A549 treated with ZK216348 at 1 μM for 4 hours (cell line): ENCODE data around the gene LRFN4. TPM values are rescaled to one million over a fixed set of nuclear protein-coding genes. Genes with fewer than 3 reads are reported as not detected.

Experiments
- total RNA-seq: library from RNA; stranded (reverse); fragments of 200-300 nt; extraction: Qiagen RNA extraction; gene quantifications from 5 replicates; pipeline ENCODE4 v1.2.3, GENCODE V29; 2022; ENCODE audit warnings: low read depth

The LRFN4 gene
- 43.2 to 119 TPM (median 101 TPM) in 5 replicates for total RNA-seq

DNA sequence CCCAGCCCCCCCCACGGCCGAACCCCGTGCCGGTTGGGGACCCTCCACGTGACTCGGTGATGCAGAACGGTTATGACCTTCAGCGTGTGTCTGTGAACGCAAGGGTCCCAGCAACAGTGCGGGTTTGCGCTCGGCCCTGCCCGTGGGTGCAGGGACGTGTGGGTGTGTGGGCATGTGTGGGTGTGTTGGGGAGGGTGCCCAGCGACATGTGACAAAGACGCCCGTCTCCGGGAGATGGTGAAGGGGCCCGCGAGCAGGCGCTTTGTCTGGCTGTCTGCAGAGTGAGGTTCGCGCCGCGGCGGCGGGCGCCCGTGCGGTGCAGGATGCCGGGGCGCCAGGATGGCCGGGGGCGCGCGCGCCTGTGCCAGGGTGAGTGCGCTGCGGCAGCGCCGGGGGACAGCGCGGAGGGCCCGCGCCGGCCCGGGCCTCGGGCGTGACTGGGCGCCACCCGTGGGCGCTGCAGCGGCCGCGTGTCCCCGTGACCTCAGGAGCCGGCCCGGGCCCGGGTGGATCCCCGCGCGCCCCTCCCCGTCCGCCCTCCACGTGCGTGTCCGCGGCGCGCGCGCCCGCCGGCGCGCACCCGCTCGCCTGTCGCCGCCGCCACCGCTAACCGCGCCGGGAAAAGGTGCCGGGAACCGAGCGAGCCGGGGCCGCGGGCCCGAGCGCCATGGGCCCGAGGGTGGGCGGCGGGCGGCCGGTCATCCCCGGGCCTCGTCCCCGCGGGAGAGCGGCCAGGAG lies at the start of gene LRFN4:
TSS of gene LRFN4 (plus strand) at position 569 of the 738 bp plus-strand sequence. CDS start 681 bp downstream, outside the sequence.

DNA sequence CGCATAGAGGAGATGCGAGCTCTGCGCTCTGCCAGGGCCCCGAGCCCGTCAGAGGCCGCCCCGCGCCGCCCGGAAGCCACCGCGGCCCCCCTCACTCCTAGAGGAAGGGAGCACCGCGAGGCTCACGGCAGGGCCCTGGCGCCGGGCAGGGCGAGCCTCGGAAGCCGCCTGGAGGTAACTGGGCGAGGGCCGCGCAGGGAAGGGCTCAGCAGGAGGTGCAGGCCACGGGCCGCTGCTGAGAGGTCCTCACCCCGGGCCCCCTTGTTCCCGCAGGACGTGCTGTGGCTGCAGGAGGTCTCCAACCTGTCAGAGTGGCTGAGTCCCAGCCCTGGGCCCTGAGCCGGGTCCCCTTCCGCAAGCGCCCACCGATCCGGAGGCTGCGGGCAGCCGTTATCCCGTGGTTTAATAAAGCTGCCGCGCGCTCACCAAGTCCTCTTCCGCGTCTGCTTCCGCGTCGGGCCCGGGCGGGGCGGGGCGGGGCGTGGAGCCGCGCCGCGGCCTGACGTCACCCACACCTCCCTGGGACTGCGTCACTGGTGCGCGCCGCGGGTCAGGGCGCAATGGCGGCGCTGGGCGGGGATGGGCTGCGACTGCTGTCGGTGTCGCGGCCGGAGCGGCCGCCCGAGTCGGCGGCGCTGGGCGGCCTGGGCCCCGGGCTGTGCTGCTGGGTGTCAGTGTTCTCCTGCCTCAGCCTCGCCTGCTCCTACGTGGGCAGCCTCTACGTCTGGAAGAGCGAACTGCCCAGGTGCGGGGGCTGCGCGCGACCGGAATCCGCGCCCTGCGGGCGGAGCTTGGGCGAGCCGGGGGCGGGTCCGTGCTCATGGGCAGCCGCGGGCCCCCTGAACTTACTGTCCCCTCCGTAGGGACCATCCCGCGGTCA lies 13.7 kb upstream of the LRFN4 start, which contains the start of gene RCE1:
TSS of gene RCE1 (plus strand) at position 546 of the 880 bp plus-strand sequence. CDS start at position 561, 15 bp downstream.

Other genes with a start within 250 kb of the LRFN4 start
- gene RBM14, start 240.4 kb upstream of the LRFN4 start, total RNA-seq: 60.9 to 78.4 TPM (median 72.6 TPM) in 5 replicates
- gene RBM4, start 218.4 kb upstream of the LRFN4 start, total RNA-seq: 132 to 155 TPM (median 137 TPM) in 5 replicates
- 15.4 to 24.4 TPM (median 21.5 TPM) in 5 replicates for gene RBM4B, start 179.2 kb upstream of the LRFN4 start, total RNA-seq
- 9.3 to 14.5 TPM (median 10.5 TPM) in 5 replicates for gene SPTBN2, start 127.8 kb upstream of the LRFN4 start, total RNA-seq
- gene RCE1, start 13.6 kb upstream of the LRFN4 start, total RNA-seq: 32.2 to 54.1 TPM (median 51.3 TPM) in 5 replicates
- 18.8 to 44.8 TPM (median 36.0 TPM) in 5 replicates for gene PC, start 101.3 kb downstream of the LRFN4 start, total RNA-seq
- 34.6 to 89.6 TPM (median 68.0 TPM) in 5 replicates for gene C11orf86, start 118.2 kb downstream of the LRFN4 start, total RNA-seq
- 13.3 to 22.9 TPM (median 17.8 TPM) in 5 replicates for gene SYT12, start 166.1 kb downstream of the LRFN4 start, total RNA-seq
- gene RHOD, start 199.8 kb downstream of the LRFN4 start, total RNA-seq: 28.9 to 58.5 TPM (median 44.9 TPM) in 5 replicates